Measurements from ENCODE around the gene AGBL4.

DNA sequence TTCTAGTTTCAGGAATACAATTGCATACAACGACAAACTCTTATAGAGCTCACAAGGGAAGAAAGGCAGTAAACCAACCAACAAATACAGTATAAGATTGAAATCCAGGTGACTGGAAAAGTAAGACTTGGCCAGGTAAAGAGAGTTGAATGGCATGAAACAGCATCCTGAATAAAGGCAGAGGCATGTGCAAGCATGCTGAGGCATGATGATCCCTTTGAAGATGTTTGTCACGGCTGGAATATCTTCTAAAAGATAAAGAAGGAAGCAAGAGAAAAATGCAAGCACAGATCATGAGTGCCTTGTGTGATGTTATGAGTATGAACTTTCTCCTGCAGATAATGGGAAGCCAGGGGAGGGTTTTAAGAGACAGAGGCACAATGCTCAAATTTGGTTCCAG, 1468.5 kb downstream of the AGBL4 start:
- TF ChIP-seq CEBPB (IDR thresholded peaks at IDR 0.05): no peak
- no peak for TF ChIP-seq FOXM1 (IDR thresholded peaks at IDR 0.05; ENCODE audit: borderline replicate concordance, low read depth)
- TF ChIP-seq MAX (IDR thresholded peaks at IDR 0.05): no peak
- TF ChIP-seq TAF1 (IDR thresholded peaks at IDR 0.05; ENCODE audit: low read depth): no peak
- TF ChIP-seq RAD21 (IDR thresholded peaks at IDR 0.05; ENCODE audit: low read depth): no peak
- no peak for TF ChIP-seq TEAD4 (IDR thresholded peaks at IDR 0.05)
- TF ChIP-seq, protein P1, sequence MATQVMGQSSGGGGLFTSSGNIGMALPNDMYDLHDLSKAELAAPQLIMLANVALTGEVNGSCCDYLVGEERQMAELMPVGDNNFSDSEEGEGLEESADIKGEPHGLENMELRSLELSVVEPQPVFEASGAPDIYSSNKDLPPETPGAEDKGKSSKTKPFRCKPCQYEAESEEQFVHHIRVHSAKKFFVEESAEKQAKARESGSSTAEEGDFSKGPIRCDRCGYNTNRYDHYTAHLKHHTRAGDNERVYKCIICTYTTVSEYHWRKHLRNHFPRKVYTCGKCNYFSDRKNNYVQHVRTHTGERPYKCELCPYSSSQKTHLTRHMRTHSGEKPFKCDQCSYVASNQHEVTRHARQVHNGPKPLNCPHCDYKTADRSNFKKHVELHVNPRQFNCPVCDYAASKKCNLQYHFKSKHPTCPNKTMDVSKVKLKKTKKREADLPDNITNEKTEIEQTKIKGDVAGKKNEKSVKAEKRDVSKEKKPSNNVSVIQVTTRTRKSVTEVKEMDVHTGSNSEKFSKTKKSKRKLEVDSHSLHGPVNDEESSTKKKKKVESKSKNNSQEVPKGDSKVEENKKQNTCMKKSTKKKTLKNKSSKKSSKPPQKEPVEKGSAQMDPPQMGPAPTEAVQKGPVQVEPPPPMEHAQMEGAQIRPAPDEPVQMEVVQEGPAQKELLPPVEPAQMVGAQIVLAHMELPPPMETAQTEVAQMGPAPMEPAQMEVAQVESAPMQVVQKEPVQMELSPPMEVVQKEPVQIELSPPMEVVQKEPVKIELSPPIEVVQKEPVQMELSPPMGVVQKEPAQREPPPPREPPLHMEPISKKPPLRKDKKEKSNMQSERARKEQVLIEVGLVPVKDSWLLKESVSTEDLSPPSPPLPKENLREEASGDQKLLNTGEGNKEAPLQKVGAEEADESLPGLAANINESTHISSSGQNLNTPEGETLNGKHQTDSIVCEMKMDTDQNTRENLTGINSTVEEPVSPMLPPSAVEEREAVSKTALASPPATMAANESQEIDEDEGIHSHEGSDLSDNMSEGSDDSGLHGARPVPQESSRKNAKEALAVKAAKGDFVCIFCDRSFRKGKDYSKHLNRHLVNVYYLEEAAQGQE (IDR thresholded peaks at IDR 0.05; ENCODE audit: low read depth): no peak
- no peak for TF ChIP-seq YY1 (IDR thresholded peaks at IDR 0.05; ENCODE audit: low read depth)

Data from Ishikawa (cell line).